Stimulated activated naive B cell treated with anti-CD40 and anti-IgM and Interleukin-4, amounts not matched to agents 10 μg/mL and 1 μg/mL and 100 μg/mL, for 72 hours (primary cell): ENCODE measurements around the gene INTU.
A peak's percentile ranks its signal among the peaks of the same experiment; 100 is the strongest.
"Not testable (repeated sequence)": the region's sequence is repeated elsewhere in the genome, so short reads cannot be mapped to it uniquely, and the experiment has no call there.

Experiments
- ATAC-seq, 2 donors: fragments of 150-1000 bp; cut with Tn5 transposase; replicated peaks; 2 replicates each; pipeline ENCODE4 v1.10.0; 2021; ENCODE audit warnings: moderate library complexity in 1 of 2
- DNase-seq: peaks from one replicate; pipeline ENCODE4 v3.0.0; 2021
- H3K27ac Mint-ChIP-seq: one replicate; pipeline ENCODE4 v1.8.0; 2022; ENCODE audit warnings: mild to moderate bottlenecking, mixed read lengths
- H3K27me3 Mint-ChIP-seq, 2 donors: one replicate each; pipeline ENCODE4 v1.8.0; 2022; ENCODE audit warnings: mixed read lengths in 2 of 2
- H3K36me3 Mint-ChIP-seq, 2 donors: one replicate each; pipeline ENCODE4 v1.8.0; 2022; ENCODE audit warnings: mixed read lengths in 2 of 2, mild to moderate bottlenecking in 1 of 2
- H3K4me1 Mint-ChIP-seq, 2 donors: one replicate each; pipeline ENCODE4 v1.8.0; 2022; ENCODE audit warnings: mixed read lengths in 2 of 2, mild to moderate bottlenecking in 1 of 2
- H3K4me3 Mint-ChIP-seq, 2 donors: one replicate each; pipeline ENCODE4 v1.8.0; 2022; ENCODE audit warnings: mild to moderate bottlenecking in 2 of 2, mixed read lengths in 2 of 2, moderate library complexity in 1 of 2
- H3K9me3 Mint-ChIP-seq, 2 donors: one replicate each; pipeline ENCODE4 v1.8.0; 2022; ENCODE audit warnings: mixed read lengths in 2 of 2, mild to moderate bottlenecking in 1 of 2

The INTU gene

DNA sequence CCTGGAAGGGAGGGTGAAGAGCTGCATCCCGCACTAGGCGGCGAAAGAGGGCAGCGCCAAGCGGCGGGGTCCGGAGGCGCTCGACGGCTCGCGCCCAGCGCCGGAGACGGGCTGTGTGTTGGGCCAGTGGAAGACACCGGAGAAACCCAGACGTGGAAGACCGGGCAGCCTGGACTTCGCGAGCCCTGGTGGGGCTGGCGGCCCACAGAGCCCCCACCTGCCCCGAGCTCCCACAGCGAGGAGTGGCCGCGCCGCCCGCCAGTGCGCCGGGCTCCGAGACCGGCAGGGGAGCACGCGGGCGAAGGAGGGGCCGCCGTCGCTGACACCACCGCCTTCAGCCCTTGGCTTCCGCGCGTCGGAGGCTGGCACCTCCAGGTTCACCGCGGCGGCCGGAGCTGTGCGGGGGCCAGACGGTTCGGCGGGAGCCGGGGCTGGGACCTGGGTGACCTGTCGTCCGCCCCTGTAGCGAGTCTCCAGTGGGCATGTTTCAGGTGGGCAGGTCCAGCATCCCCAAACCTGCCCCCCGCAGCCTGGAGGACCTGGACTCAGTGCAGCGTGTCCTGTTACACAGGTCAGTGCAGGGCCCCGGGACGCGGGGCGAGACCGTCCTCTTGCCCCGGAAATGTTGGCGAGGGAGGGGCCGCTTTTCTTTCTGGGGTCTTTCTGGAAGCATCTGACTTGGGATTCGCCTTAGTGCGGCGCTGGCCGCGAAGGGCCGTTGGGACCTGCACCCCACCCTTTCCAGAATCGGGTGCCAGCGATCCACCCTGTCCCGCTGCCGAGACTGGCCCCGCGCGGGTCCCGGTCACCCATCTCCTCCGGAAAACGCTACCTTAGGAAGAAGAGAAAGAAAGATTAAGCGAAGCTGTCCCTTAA is 9.6 kb upstream of the INTU start:
- Mint-ChIP-seq H3K27ac (peak overlapping the region; percentile 59), H3K27me3 (peaks cover 34 to 45% of the 10 kb centered on the region in 2 donors), H3K4me3 (peak overlapping the region; percentile 74 to 75), H3K9me3 (peaks cover 2 to 6% of the 10 kb centered on the region in 2 donors), H3K36me3 (no peaks in the 10 kb centered on the region), H3K4me1 (peaks cover 2 to 12% of the 10 kb centered on the region in 2 donors)
- DNase-seq = no peak
- peak; percentile 76 to 78 for ATAC-seq

DNA sequence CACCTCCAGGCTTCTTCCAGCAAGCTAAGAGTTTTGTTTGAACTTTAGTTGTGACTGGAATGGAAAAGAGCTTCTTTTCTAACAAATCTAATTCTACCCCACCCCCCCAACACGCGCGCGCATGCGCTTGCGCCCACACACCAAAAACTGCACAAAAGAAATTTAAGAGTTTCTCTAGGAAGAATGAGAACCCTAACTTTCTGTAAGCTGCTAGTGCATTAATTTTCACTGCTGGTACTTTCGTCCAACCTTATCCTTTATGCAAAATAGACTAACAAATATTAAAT is 9.0 kb upstream of the INTU start:
- Mint-ChIP-seq H3K4me1 (peaks cover 2 to 12% of the 10 kb centered on the region in 2 donors), H3K4me3 (peak overlapping the region; percentile 74 to 75), H3K9me3 (peaks cover 0 to 3% of the 10 kb centered on the region in 2 donors), H3K36me3 (no peaks in the 10 kb centered on the region), H3K27me3 (peaks cover 36 to 45% of the 10 kb centered on the region in 2 donors), H3K27ac (no peak overlapping the region)
- DNase-seq (no peak), ATAC-seq (no peak)

DNA sequence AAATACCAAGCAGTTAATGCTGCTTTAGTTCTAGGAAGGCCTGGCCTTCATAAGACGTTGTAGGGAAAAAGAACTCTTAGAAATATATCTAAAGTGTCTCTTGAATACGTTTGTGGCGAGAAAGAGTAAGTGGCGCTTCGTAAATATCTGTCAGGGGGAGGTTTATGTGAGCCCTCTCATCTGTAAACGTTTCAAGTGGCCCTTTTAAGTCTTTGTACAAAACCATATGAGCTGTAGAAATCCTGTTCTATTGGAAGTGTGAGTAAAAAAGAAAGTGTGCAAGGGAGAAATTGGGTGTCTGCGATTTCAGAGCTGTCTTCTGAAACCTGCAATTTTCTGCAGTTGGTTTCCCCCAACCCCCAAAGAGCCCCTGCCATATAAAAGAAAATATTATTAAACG is 8.6 kb upstream of the INTU start:
- H3K36me3 Mint-ChIP-seq = no peaks in the 10 kb centered on the region
- H3K4me1 Mint-ChIP-seq = peaks cover 2 to 12% of the 10 kb centered on the region in 2 donors
- H3K27ac Mint-ChIP-seq = no peak overlapping the region
- H3K27me3 Mint-ChIP-seq = peaks cover 32 to 42% of the 10 kb centered on the region in 2 donors
- no peak overlapping the region for H3K4me3 Mint-ChIP-seq
- DNase-seq (no peak), ATAC-seq (no peak)
- H3K9me3 Mint-ChIP-seq = no peaks in the 10 kb centered on the region

DNA sequence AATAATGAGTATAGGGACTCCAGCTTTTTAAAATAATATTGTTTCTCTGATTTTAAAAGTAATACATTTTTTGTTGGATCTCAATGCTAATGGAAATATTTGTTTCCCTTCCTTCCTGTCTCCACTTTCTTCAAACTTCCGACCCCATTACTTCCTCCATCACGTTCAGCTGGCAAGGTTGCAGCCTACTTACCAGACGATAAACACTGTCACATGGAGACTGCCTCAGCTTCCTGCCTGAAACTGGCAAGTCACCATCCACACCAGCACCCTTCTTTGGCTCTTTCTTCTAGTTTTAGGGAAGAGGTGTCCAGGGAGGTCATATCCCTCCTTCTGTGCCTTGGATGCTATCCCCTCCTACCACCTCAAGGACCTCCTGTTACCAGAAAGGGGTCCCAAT is 3.4 kb upstream of the INTU start:
- no peak overlapping the region for H3K4me3 Mint-ChIP-seq
- peaks cover 26 to 43% of the 10 kb centered on the region in 2 donors for H3K27me3 Mint-ChIP-seq
- no peaks in the 10 kb centered on the region for H3K36me3 Mint-ChIP-seq
- DNase-seq (no peak), ATAC-seq (no peak)
- no peak overlapping the region for H3K27ac Mint-ChIP-seq
- H3K4me1 Mint-ChIP-seq = peaks cover 7 to 8% of the 10 kb centered on the region in 2 donors
- H3K9me3 Mint-ChIP-seq = no peaks in the 10 kb centered on the region

DNA sequence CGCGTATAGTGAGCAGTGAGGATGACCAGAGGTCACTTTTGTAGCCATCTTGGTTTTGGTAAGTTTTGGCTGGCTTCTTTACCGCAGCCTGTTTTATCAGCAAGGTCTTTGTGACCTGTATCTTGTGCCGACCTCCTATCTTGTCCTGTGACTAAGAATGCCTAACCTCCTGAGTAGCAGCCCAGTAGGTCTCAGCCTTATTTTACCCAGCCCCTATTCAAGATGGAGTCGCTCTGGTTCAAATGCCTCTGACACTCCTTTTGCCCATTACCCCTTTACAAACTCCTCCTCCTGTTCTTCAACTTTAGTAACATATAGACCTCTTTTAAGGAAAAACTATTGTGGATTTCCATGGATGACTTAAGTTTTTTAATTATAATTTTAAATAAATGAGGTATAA is 2.6 kb upstream of the INTU start:
- peaks cover 23 to 40% of the 10 kb centered on the region in 2 donors for H3K27me3 Mint-ChIP-seq
- H3K36me3 Mint-ChIP-seq = no peaks in the 10 kb centered on the region
- ATAC-seq (no peak), DNase-seq (no peak)
- H3K27ac Mint-ChIP-seq = no peak overlapping the region
- H3K4me3 Mint-ChIP-seq = no peak overlapping the region
- H3K4me1 Mint-ChIP-seq = peaks cover 7 to 8% of the 10 kb centered on the region in 2 donors
- H3K9me3 Mint-ChIP-seq = no peaks in the 10 kb centered on the region

DNA sequence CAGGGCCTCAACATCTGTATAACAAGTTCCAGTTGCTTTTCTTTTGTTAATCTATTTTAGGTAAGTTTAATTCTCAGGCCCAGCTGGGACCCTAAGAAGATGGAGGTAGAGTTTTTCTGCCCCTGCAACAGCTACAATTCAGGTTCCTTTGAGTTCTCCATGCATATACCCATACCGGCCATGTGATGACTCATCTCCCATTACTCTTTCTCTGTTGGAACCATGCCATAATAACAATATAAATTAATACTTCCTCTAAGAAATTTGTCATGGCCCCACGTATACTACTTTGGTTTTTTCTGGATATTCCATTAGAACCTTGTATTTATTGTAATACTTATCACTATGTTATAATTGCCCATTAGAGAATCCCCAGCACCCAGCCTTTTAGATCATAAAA is 1.3 kb upstream of the INTU start:
- Mint-ChIP-seq H3K27me3 (peaks cover 23 to 41% of the 10 kb centered on the region in 2 donors), H3K27ac (no peak overlapping the region), H3K9me3 (no peaks in the 10 kb centered on the region), H3K4me3 (no peak overlapping the region), H3K4me1 (peaks cover 7 to 8% of the 10 kb centered on the region in 2 donors), H3K36me3 (no peaks in the 10 kb centered on the region)
- ATAC-seq = no peak
- DNase-seq = no peak

DNA sequence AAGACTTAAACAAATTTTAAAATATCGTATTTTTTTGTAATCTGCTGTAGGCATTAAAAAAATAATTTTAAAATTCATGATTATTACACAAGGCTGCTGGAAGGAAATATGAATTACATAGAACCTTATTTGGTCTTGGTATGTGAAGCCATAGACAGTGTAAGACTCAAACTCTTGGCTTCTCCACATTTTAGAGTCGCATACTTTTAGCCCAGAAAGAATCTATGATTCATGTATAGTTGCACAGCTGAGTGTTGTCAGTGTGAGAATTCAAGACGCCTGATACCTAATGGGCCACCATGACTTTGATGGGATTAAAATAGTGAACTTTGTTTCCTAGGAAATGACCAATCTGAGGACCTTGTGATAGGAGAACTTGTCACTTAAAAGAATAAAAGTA is 1.4 kb downstream of the INTU start:
- H3K36me3 Mint-ChIP-seq = no peaks in the 10 kb centered on the region
- H3K9me3 Mint-ChIP-seq = no peaks in the 10 kb centered on the region
- DNase-seq (no peak), ATAC-seq (no peak)
- peaks cover 20 to 35% of the 10 kb centered on the region in 2 donors for H3K27me3 Mint-ChIP-seq
- H3K4me3 Mint-ChIP-seq = no peak overlapping the region
- H3K27ac Mint-ChIP-seq = no peak overlapping the region
- H3K4me1 Mint-ChIP-seq = peaks cover 7 to 8% of the 10 kb centered on the region in 2 donors

DNA sequence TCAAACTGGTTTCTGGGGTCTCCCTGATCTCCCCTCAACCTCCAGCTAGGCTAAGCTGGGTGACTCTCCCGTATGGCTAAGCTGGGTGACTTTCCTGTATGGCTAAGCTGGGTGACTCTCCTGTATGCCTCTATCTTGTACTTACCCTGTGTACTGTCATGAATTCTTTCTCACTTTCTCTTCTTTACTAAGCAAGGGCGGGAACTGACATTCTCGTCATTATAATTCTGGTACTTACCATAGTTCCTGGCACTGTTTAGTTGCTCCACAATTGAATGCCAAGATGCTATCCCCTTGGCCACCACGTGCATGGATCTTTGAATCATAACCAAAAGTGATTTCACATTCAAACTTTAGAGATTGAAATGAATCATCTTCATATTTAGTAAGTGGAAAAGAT is 8.8 kb downstream of the INTU start:
- no peak for DNase-seq
- Mint-ChIP-seq H3K36me3 (no peaks in the 10 kb centered on the region), H3K4me1 (no peaks in the 10 kb centered on the region), H3K27ac (no peak overlapping the region), H3K4me3 (no peak overlapping the region), H3K9me3 (no peaks in the 10 kb centered on the region), H3K27me3 (peaks cover 4 to 8% of the 10 kb centered on the region in 2 donors)
- ATAC-seq = no peak

DNA sequence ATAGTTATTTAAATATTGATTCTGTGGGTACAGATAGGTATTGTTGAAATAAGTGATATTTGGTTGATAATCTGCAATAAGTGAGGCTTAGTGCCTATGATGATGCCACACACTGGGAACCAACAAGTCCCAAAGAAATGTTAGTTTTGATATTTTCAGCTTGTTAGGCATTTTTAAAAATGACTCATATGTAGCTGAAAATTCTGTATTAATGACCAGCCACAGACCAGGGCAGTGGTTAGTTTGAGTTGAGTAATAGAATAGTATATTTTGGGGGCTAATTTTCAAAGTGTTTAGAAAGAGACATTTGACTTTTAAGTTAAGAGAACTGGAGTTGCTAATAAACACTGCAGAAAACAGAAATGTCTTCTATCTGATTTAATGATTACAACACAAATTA is 9.4 kb downstream of the INTU start:
- Mint-ChIP-seq H3K4me3 (no peak overlapping the region), H3K27me3 (peaks cover 3 to 4% of the 10 kb centered on the region in 2 donors), H3K4me1 (no peaks in the 10 kb centered on the region), H3K27ac (no peak overlapping the region), H3K9me3 (no peaks in the 10 kb centered on the region), H3K36me3 (no peaks in the 10 kb centered on the region)
- DNase-seq = no peak
- ATAC-seq = no peak

DNA sequence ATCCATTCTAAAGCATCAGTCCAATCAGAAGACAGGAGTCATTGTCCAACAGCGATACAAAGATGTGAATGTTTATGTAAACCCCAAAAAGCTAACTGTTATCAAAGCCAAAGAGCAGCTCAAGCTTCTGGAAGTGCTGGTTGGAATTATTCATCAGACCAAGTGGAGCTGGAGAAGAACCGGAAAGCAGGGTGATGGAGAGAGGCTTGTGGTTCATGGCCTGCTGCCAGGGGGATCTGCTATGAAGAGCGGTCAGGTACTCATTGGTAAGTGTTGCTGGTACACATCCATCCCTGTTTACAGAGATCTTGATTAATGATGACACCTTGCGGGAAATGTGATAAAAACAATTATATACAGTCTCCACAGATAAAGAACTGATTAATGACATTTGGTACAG is 11.0 kb downstream of the INTU start:
- ATAC-seq = no peak
- no peaks in the 10 kb centered on the region for H3K4me1 Mint-ChIP-seq
- H3K27ac Mint-ChIP-seq = no peak overlapping the region
- H3K36me3 Mint-ChIP-seq = no peaks in the 10 kb centered on the region
- no peak for DNase-seq
- H3K27me3 Mint-ChIP-seq = peaks cover 0 to 4% of the 10 kb centered on the region in 2 donors
- H3K4me3 Mint-ChIP-seq = no peak overlapping the region
- H3K9me3 Mint-ChIP-seq = no peaks in the 10 kb centered on the region

DNA sequence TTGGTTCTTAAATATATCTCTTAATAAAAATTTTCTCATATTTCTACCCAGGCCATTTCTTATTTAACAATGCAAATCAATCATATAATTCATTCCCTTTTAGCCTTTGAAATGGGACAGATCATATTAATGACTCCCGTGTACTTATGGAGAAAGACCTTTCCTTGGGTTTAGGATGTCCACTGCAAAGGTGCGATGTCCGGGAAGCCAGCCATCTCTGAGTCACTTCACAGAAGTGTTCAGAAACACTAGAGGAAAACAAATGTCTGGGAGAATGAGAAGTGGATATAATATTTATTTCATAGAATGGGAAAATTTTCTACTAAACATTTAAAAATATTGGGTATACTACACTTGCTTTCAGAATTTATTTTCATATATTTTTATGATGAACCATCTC is 15.3 kb downstream of the INTU start:
- Mint-ChIP-seq H3K36me3 (no peaks in the 10 kb centered on the region), H3K4me1 (no peaks in the 10 kb centered on the region), H3K4me3 (no peak overlapping the region), H3K9me3 (no peaks in the 10 kb centered on the region), H3K27me3 (no peaks in the 10 kb centered on the region), H3K27ac (no peak overlapping the region)
- DNase-seq (no peak), ATAC-seq (no peak)

DNA sequence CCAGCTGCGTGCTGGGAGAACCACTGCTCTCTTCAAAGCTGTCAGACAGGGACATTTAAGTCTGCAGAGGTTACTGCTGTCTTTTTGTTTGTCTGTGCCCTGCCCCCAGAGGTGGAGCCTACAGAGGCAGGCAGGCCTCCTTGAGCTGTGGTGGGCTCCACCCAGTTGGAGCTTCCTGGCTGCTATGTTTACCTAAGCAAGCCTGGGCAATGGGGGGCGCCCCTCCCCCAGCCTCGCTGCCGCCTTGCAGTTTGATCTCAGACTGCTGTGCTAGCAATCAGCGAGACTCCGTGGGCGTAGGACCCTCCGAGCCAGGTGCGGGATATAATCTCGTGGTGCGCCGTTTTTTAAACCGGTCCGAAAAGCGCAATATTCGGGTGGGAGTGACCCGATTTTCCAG is 22.8 kb downstream of the INTU start:
- not testable (repeated sequence) for H3K9me3 Mint-ChIP-seq, DNase-seq, H3K4me3 Mint-ChIP-seq, H3K27me3 Mint-ChIP-seq, H3K4me1 Mint-ChIP-seq, H3K27ac Mint-ChIP-seq, ATAC-seq, H3K36me3 Mint-ChIP-seq

DNA sequence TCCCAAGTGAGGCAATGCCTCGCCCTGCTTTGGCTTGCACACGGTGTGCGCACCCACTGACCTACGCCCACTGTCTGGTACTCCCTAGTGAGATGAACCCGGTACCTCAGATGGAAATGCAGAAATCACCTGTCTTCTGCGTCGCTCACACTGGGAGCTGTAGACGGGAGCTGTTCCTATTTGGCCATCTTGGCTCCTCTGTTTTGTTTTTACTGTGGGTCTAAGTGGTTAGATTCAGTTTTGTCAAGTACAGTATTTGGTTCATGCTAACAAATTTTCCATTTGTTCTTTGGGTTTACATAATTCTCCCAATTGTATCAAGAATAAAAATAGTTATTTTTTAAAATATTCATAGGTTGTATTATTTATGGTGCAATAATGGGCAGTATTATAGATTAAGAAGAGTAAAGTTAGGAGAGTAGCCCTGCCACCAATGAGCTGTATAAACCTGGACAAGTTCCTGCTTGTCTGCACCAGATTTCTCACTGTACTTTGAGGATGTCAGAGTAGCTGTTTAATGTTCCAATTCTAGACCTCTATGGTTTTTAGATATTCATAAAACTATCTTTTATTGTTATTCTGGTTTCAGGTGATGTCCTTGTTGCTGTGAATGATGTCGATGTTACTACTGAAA is 23.4 kb downstream of the INTU start:
- Mint-ChIP-seq H3K4me3 (peak overlapping the region in 1 of 2 donors; percentile 55), H3K9me3 (no peaks in the 10 kb centered on the region), H3K27me3 (no peaks in the 10 kb centered on the region), H3K4me1 (no peaks in the 10 kb centered on the region), H3K27ac (no peak overlapping the region), H3K36me3 (no peaks in the 10 kb centered on the region)
- ATAC-seq (no peak), DNase-seq (no peak)

DNA sequence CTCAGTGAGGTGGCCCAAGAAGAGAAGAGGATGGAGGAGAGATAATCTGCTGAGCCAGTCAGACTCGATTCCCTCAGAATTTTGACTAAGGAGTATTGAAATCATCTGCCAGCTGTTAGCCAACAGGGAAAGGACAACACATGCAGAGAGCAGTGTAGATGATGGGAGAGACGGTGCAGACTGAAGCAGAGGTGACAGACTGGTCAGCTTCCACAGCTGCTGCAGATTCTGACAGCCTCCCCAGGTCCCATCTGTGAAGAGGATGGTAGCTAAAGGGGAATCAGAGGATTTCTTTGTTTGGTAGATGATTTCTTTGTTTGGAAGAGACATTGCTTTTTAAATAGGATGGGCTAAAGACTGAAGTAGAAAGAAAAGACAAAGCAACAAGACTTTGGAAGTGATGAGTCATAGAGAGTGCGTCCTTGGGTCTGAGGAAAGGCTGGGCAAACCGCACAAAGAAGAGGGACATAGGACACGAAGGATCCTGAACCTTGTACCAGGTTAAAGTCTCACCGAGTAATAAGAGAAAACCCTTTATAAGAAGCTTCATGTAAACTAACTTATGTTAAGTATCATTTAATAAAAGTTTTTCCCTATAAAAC is 27.6 kb downstream of the INTU start:
- H3K27ac Mint-ChIP-seq = no peak overlapping the region
- ATAC-seq (no peak), DNase-seq (no peak)
- H3K27me3 Mint-ChIP-seq = no peaks in the 10 kb centered on the region
- no peak overlapping the region for H3K4me3 Mint-ChIP-seq
- H3K36me3 Mint-ChIP-seq = no peaks in the 10 kb centered on the region
- no peaks in the 10 kb centered on the region for H3K9me3 Mint-ChIP-seq
- H3K4me1 Mint-ChIP-seq = no peaks in the 10 kb centered on the region

DNA sequence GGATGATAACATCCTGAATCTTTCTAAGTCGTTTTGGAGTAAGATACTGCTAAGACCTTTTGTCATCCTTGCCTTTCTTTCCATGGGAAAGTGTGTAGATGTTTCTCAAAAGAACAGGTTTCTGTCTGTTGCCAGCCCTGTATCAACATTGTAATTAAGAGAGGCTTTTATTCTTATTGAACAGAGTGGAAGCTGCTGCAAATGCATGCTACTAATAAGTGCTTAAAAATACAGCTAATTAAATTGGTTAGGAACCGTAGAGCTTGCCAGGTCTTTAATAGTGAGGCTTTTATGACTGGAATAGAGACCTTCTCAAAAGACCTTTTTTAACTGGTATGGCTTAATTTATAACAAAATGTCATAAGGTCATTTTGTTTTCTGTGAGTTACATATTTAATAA is 34.4 kb downstream of the INTU start:
- Mint-ChIP-seq H3K4me3 (no peak overlapping the region), H3K9me3 (no peaks in the 10 kb centered on the region), H3K27me3 (no peaks in the 10 kb centered on the region), H3K4me1 (no peaks in the 10 kb centered on the region), H3K27ac (no peak overlapping the region), H3K36me3 (no peaks in the 10 kb centered on the region)
- DNase-seq = no peak
- no peak for ATAC-seq
